NT2/D1 (cell line): ENCODE measurements around the gene DEFB119.
"Not testable (repeated sequence)": the region's sequence is repeated elsewhere in the genome, so short reads cannot be mapped to it uniquely, and the experiment has no call there.

Source experiments
- DNase-seq: peaks from one replicate; pipeline ENCODE4 v3.0.0-alpha.2; 2011; ENCODE audit warnings: low read depth, low spot score
- H3K27me3 ChIP-seq: 2 replicates; pipeline ENCODE4 v1.6.0; 2011; ENCODE audit warnings: mild to moderate bottlenecking; ENCODE audit not compliant: insufficient read length, insufficient read depth
- H3K36me3 ChIP-seq: 2 replicates; pipeline ENCODE4 v1.6.1; 2011; ENCODE audit warnings: mild to moderate bottlenecking, low read length, mixed read lengths; ENCODE audit not compliant: insufficient read depth, insufficient read length
- H3K4me1 ChIP-seq: 2 replicates; pipeline ENCODE4 v1.5.1; 2011; ENCODE audit not compliant: insufficient read depth, insufficient read length
- H3K4me3 ChIP-seq: 2 replicates; pipeline ENCODE4 v1.5.1; 2011; ENCODE audit warnings: low read depth; ENCODE audit not compliant: insufficient read length
- H3K9ac ChIP-seq: 2 replicates; pipeline ENCODE4 v1.6.0; 2011; ENCODE audit warnings: low read depth; ENCODE audit not compliant: insufficient read length
- H3K9me3 ChIP-seq: 2 replicates; pipeline ENCODE4 v1.5.1; 2011; ENCODE audit warnings: mild to moderate bottlenecking, low read length; ENCODE audit not compliant: insufficient read depth
- SUZ12 ChIP-seq: IDR thresholded peaks from 2 replicates; pipeline ENCODE4 v1.6.1; 2011; ENCODE audit not compliant: insufficient read length, insufficient read depth; ENCODE audit errors: extremely low read depth
- YY1 ChIP-seq: IDR thresholded peaks from 2 replicates; pipeline ENCODE4 v1.6.1; 2011; ENCODE audit not compliant: insufficient read length, insufficient read depth
- ZNF274 ChIP-seq: IDR thresholded peaks from 2 replicates; pipeline ENCODE4 v1.6.1; 2011; ENCODE audit warnings: mild to moderate bottlenecking, low read depth, low read length

The DEFB119 gene

DNA sequence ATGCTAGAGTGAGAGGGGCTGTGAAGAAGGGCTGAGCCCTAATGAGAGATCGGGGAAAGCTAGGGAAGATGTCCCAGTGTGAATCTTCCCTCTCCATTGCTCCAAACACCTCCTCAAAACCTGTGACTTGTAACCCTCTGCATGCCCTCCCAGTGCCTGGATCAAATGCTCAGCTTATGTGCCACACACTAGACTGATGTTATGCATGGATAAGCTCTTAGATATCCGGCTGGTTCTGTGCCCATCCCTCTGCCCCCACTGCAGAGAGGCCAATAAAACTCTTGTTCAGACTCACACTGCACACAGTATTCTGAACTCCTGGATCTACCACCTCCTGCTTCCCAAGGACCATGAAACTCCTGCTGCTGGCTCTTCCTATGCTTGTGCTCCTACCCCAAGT is 22.1 kb downstream of the DEFB119 start, which contains the start of gene DEFB118:
Gene DEFB118, plus strand, starts transcription at position 301 of the 400 bp plus-strand sequence. Its CDS starts 50 bp downstream, at position 351.
- H3K9me3 ChIP-seq: no peaks in the 10 kb centered on the region
- H3K4me3 ChIP-seq: no peak within 1 kb of the TSS
- TF ChIP-seq ZNF274 (no peak), SUZ12 (no peak), YY1 (no peak)
- H3K27me3 ChIP-seq: no peaks in the 10 kb centered on the region
- H3K36me3 ChIP-seq: no peaks in the 10 kb centered on the region
- no peak for DNase-seq
- no peaks in the 10 kb centered on the region for H3K4me1 ChIP-seq
- H3K9ac ChIP-seq: no peak within 1 kb of the TSS

DNA sequence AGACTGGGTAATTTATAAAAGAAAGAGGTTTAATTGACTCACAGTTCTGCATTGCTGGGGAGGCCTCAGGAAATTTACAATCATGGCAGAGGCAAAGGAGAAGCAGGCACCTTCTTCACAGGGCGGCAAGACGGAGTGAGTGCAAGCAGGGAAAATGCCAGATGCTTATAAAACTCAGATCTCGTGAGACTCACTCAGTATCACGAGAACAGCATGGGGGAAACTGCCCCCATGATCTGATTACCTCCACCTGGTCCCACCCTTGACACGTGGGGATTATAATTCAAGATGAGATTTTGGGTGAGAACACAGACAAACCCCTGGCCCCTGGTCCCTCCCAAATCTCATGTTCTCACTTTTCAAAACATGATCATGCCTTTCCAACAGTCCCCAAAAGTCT is 26.1 kb downstream of the DEFB119 start:
- H3K9ac ChIP-seq, H3K36me3 ChIP-seq, H3K27me3 ChIP-seq, H3K9me3 ChIP-seq, H3K4me1 ChIP-seq, DNase-seq, H3K4me3 ChIP-seq: not testable (repeated sequence)

GRCh38 chr20:31363295-31363694 is 27.1 kb downstream of the DEFB119 start:
- no peak overlapping the region for H3K4me3 ChIP-seq
- H3K9ac ChIP-seq: no peak overlapping the region
- TF ChIP-seq SUZ12: no peak
- TF ChIP-seq ZNF274: no peak
- TF ChIP-seq YY1: no peak
- no peaks in the 10 kb centered on the region for H3K27me3 ChIP-seq
- no peaks in the 10 kb centered on the region for H3K9me3 ChIP-seq
- H3K36me3 ChIP-seq: no peaks in the 10 kb centered on the region
- DNase-seq: no peak
- H3K4me1 ChIP-seq: no peaks in the 10 kb centered on the region

DNA sequence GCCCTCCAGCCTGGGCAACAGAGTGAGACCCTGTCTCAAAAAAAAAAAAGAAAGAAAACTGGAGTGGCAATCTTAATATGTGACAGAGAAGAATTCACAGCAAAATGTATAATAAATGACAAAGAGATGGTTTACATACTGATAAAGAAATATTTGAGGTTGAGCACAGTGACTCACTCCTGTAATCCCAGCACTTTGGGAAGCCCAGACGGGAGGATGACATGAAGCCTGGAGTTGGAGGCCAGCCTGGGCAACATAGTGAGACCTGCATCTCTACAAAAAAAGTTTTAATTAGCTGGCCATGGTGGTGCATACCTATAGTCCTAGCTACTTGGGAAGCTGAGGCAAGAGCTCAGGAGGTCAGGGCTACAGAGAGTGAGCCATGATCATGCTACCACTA is 34.4 kb downstream of the DEFB119 start:
- no peak for DNase-seq
- no peaks in the 10 kb centered on the region for H3K36me3 ChIP-seq
- no peaks in the 10 kb centered on the region for H3K4me1 ChIP-seq
- TF ChIP-seq YY1: no peak
- no peak for TF ChIP-seq SUZ12
- TF ChIP-seq ZNF274: no peak
- no peaks in the 10 kb centered on the region for H3K9me3 ChIP-seq
- H3K4me3 ChIP-seq: no peak overlapping the region
- H3K27me3 ChIP-seq: no peaks in the 10 kb centered on the region
- H3K9ac ChIP-seq: no peak overlapping the region

DNA sequence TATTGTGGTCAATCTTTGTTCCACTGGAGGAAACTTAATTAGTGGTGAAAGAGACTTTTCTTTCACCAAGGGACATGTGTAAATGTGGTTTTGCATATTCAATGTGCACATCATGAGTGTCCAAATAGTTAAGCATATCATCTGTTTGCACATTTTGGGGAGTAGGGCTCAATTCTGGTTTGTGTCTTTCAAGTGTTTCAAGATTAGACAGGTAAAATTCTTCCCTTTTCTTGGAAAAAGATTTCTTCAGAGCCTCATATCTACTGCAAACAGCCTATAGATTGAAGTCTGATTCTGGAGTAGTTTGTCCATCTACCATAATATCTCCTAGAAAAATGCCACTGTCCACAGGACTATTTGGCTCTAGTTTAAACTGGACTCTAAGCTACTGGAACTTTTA is 48.9 kb downstream of the DEFB119 start:
- H3K27me3 ChIP-seq: no peaks in the 10 kb centered on the region
- H3K36me3 ChIP-seq: no peaks in the 10 kb centered on the region
- no peaks in the 10 kb centered on the region for H3K9me3 ChIP-seq
- no peak for DNase-seq
- no peak overlapping the region for H3K4me3 ChIP-seq
- no peak for TF ChIP-seq YY1
- no peaks in the 10 kb centered on the region for H3K4me1 ChIP-seq
- no peak overlapping the region for H3K9ac ChIP-seq

DNA sequence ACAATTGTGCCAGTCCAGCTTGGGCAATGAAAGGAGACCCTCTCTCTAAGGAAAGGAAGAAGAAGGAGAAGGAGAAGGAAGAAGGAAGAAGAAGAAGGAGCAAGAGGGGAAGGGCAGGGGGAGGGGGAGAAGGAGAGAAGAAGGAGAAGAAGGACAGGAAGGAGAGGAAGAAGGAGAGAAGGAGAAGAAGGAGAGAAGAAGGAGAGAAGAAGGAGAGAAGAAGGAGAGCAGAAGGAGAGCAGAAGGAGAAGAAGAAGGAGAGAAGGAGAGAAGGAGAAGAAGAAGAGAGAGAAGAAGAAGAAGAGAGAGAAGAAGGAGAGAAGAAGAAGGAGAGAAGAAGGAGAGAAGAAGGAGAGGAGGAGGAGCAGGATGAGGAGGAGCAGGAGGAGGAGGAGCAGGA is 59.5 kb downstream of the DEFB119 start:
- H3K9me3 ChIP-seq: peaks cover 13% of the 10 kb centered on the region
- no peaks in the 10 kb centered on the region for H3K36me3 ChIP-seq
- no peak overlapping the region for H3K4me3 ChIP-seq
- H3K9ac ChIP-seq: no peak overlapping the region
- no peaks in the 10 kb centered on the region for H3K27me3 ChIP-seq
- TF ChIP-seq SUZ12: no peak
- TF ChIP-seq YY1: no peak
- TF ChIP-seq ZNF274: no peak
- DNase-seq: no peak
- no peaks in the 10 kb centered on the region for H3K4me1 ChIP-seq
